Measurements from ENCODE around the gene CSKMT.
"Not testable (repeated sequence)": the region's sequence is repeated elsewhere in the genome, so short reads cannot be mapped to it uniquely, and the experiment has no call there.

Gene CSKMT

GRCh38 chr11:62656796-62657429, 8.2 kb upstream of the CSKMT start:
- ATAC-seq = no peak

GRCh38 chr11:62664405-62665074, 572 bp upstream of the CSKMT start:
- peak; percentile 55 to 67 for ATAC-seq

- peak; percentile 33 to 38 for ATAC-seq
Observed at GRCh38 chr11:62665599-62666258, 617 bp downstream of the CSKMT start.

GRCh38 chr11:62666259-62666926, 1.3 kb downstream of the CSKMT start:
- ATAC-seq = no peak

- no peak for ATAC-seq
Observed at GRCh38 chr11:62667460-62667859, 2.3 kb downstream of the CSKMT start.

GRCh38 chr11:62669420-62670161, 4.5 kb downstream of the CSKMT start:
- ATAC-seq = no peak

GRCh38 chr11:62671236-62671607, 6.1 kb downstream of the CSKMT start:
- ATAC-seq = peak; percentile 3 to 8

GRCh38 chr11:62671608-62672389, 6.7 kb downstream of the CSKMT start, which contains the start of the genes LBHD1 and UQCC3:
LBHD1 (minus strand) TSS chr11:62672267; CDS start chr11:62670031, 2,236 bp downstream.
UQCC3 (plus strand) TSS chr11:62671673; CDS start chr11:62671746, 73 bp downstream.
- peak; percentile 88 to 90 for ATAC-seq

GRCh38 chr11:62673196-62673525, 8.0 kb downstream of the CSKMT start:
- ATAC-seq = no peak

- not testable (repeated sequence) for ATAC-seq
Observed at GRCh38 chr11:62675415-62675814, 10.3 kb downstream of the CSKMT start.

GRCh38 chr11:62676698-62677097, 11.6 kb downstream of the CSKMT start:
- ATAC-seq = no peak

GRCh38 chr11:62677156-62677555, 12.0 kb downstream of the CSKMT start:
- no peak for ATAC-seq

- no peak for ATAC-seq
Observed at GRCh38 chr11:62677714-62678113, 12.6 kb downstream of the CSKMT start.

GRCh38 chr11:62678433-62678769, 13.3 kb downstream of the CSKMT start:
- no peak for ATAC-seq

GRCh38 chr11:62678770-62679696, 13.9 kb downstream of the CSKMT start, which contains the start of gene UBXN1:
UBXN1 (minus strand) TSS chr11:62679073; CDS start chr11:62678923, 150 bp downstream.
- peak; percentile 89 for ATAC-seq

- peak; percentile 60 to 62 for ATAC-seq
Observed at GRCh38 chr11:62680825-62681240, 15.7 kb downstream of the CSKMT start.

- no peak for ATAC-seq
Observed at GRCh38 chr11:62682518-62682917, 17.4 kb downstream of the CSKMT start.

GRCh38 chr11:62687508-62688396, 22.6 kb downstream of the CSKMT start:
- ATAC-seq = no peak

GRCh38 chr11:62688491-62688890, 23.4 kb downstream of the CSKMT start:
- ATAC-seq = no peak
